BJ (cell line): ENCODE data around the gene CRACR2B. TPM values are rescaled to one million over a fixed set of nuclear protein-coding genes. Genes with fewer than 3 reads are reported as not detected.

Experiments
- CTCF ChIA-PET: fragments of 350-600 bp; formaldehyde crosslinking; extraction: SDS; loops from one replicate; lab custom pipeline; 2021; ENCODE audit warnings: antibody characterized with exemption, inconsistent platforms; lab: Yijun Ruan, JAX
- POLR2A ChIA-PET: fragments of 300-600 bp; sonication (Branson Sonifier 250); formaldehyde crosslinking; extraction: SDS; loops from one replicate; lab custom pipeline; 2021; ENCODE audit warnings: antibody characterized with exemption; lab: Charles Lee
- DNase-seq: peaks from one replicate; pipeline ENCODE4 v3.0.0-alpha.2; 2011; ENCODE audit warnings: low read depth
- H3K27me3 ChIP-seq: 2 replicates; pipeline ENCODE4 v1.6.0; 2011; ENCODE audit warnings: low read length; ENCODE audit not compliant: control insufficient read depth, insufficient read depth
- H3K36me3 ChIP-seq: 2 replicates; pipeline ENCODE4 v1.5.1; 2011; ENCODE audit warnings: low read length; ENCODE audit not compliant: control insufficient read depth, insufficient read depth
- H3K4me3 ChIP-seq: 2 replicates; pipeline ENCODE4 v1.5.1; 2011; ENCODE audit warnings: low read depth, mild to moderate bottlenecking, control low read depth, low read length
- polyA plus RNA-seq: library from polyadenylated mRNA; depleted of rRNA; stranded (reverse); fragments of >200 nt; gene quantifications from 2 replicates; pipeline ENCODE4 v1.2.3, GENCODE V29; 2011
- TF ChIP-seq, protein P1 (sequence below): IDR thresholded peaks from 2 replicates; pipeline ENCODE4 v1.5.1; 2011; ENCODE audit warnings: low read depth, mild to moderate bottlenecking, control low read depth, inconsistent platforms, low read length, moderate library complexity; ENCODE audit not compliant: insufficient read depth

The CRACR2B gene
- polyA plus RNA-seq, 1 experiment: 0.16 TPM

DNA sequence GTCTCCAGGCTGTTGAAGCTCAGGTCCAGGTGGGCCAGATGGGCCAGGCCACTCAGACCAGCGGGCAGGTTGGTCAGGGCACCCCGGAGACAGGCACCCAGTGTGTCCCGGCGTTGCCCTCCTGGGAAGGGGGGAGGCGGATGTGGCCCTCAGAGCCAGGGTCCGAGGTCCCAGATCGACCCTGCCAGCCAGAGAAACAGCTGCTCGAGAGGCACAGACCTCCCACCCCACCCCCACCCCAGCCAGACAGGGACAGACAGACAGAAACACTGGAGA, 24.3 kb upstream of the CRACR2B start:
- ChIA-PET CTCF (interaction anchor here (0.6 to 1.9 kb wide), 3 partner anchors 20 to 248 kb away, joined by 3 to 7 read pairs (median 5); no protein-coding TSS in a partner anchor), POLR2A (no interaction called here)
- Histone ChIP-seq H3K4me3 (peak overlapping the region; percentile 50), H3K36me3 (peaks cover 25% of the 10 kb centered on the region), H3K27me3 (no peaks in the 10 kb centered on the region)
- TF ChIP-seq, protein P1, sequence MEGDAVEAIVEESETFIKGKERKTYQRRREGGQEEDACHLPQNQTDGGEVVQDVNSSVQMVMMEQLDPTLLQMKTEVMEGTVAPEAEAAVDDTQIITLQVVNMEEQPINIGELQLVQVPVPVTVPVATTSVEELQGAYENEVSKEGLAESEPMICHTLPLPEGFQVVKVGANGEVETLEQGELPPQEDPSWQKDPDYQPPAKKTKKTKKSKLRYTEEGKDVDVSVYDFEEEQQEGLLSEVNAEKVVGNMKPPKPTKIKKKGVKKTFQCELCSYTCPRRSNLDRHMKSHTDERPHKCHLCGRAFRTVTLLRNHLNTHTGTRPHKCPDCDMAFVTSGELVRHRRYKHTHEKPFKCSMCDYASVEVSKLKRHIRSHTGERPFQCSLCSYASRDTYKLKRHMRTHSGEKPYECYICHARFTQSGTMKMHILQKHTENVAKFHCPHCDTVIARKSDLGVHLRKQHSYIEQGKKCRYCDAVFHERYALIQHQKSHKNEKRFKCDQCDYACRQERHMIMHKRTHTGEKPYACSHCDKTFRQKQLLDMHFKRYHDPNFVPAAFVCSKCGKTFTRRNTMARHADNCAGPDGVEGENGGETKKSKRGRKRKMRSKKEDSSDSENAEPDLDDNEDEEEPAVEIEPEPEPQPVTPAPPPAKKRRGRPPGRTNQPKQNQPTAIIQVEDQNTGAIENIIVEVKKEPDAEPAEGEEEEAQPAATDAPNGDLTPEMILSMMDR: no peak
- no peak for DNase-seq

GRCh38 chr11:803770-804598, 23.7 kb upstream of the CRACR2B start:
- ChIA-PET CTCF (interaction anchor here (0.6 to 1.9 kb wide), 3 partner anchors 21 to 247 kb away, joined by 3 to 7 read pairs (median 5); no protein-coding TSS in a partner anchor), POLR2A (no interaction called here)
- TF ChIP-seq, protein P1: no peak
- Histone ChIP-seq H3K36me3 (peaks cover 24% of the 10 kb centered on the region), H3K27me3 (no peaks in the 10 kb centered on the region), H3K4me3 (peak overlapping the region; percentile 50)
- no peak for DNase-seq

DNA sequence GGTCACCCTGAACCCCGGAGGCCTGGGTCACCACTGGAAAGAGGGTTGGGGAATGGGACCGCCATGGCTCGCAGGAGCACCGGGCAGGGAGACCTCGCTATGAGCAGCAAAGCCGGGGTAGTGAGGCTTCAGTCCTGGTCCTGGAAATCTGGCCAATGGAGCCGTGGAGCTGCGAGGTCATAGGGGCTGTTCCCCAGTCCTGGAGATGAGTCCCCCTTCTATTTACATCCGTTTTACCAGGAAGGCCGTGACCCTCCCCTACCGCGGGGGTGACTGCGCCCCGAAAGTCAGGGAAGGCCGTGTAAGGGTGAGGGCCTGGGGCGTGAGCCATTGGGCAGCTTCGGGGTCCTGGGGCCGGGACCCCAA, 23.1 kb upstream of the CRACR2B start:
- POLR2A ChIA-PET: no interaction called here
- DNase-seq: no peak
- TF ChIP-seq, protein P1: no peak
- Histone ChIP-seq H3K4me3 (peak overlapping the region; percentile 50), H3K36me3 (peaks cover 24% of the 10 kb centered on the region), H3K27me3 (no peaks in the 10 kb centered on the region)
- CTCF ChIA-PET: interaction anchor here (1.2 to 1.9 kb wide), 2 partner anchors 21 to 247 kb away, joined by 3 to 7 read pairs; no protein-coding TSS in a partner anchor

DNA sequence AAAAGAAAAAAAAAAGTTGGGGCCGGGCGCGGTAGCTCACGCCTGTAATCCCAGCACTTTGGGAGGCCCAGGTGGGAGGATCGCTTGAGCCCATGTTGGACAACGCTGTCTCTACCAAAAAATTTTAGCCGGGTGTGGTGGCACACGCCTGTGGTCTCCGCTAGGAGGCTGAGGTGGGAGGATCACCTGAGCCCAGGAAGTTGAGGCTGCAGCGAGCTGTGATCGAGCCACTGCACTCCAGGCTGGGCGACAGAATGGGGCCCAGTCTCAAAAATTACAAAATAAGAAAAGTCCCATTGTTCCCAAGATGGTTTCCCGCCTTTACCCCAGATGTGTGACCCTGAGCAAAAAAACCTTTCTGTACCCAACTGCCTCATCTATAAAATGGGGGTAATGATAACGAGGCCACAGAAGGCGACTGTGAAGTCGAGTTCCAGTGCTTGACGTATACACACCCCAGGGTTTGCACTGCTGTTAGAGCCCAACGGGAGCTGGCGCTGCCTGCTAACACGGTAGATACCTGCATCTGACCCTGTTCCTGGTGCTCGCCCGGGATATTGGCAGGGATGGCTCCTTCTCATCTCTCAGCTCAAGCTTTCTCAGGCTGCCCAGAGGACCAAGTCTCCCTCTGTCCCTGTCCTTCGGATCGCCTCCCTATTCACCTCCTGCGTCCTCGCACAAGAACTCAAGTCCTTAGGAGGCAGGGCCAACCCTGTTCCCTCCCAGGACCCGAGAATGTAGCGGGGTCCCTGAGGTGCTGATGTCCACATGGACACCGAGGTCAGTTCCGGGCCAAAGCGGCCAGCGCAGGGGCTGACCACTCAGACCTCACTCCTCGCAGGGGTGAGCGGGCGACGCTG, 19.1 kb upstream of the CRACR2B start:
- Histone ChIP-seq H3K27me3 (no peaks in the 10 kb centered on the region), H3K36me3 (peaks cover 21% of the 10 kb centered on the region), H3K4me3 (peak overlapping the region; percentile 93)
- POLR2A ChIA-PET: interaction anchor here (1.1 to 1.3 kb wide), 2 partner anchors 11 to 35 kb away, joined by 5 to 24 read pairs; partner anchors contain the start of gene PNPLA2
- TF ChIP-seq, protein P1: no peak
- DNase-seq: no peak
- CTCF ChIA-PET: interaction anchor here (0.8 to 0.9 kb wide), 2 partner anchors 11 to 26 kb away, joined by 3 read pairs; no protein-coding TSS in a partner anchor
